Measurements from ENCODE around the gene TGM5.
A peak's percentile ranks its signal among the peaks of the same experiment; 100 is the strongest.
"Not testable (repeated sequence)": the region's sequence is repeated elsewhere in the genome, so short reads cannot be mapped to it uniquely, and the experiment has no call there.

The TGM5 gene

DNA sequence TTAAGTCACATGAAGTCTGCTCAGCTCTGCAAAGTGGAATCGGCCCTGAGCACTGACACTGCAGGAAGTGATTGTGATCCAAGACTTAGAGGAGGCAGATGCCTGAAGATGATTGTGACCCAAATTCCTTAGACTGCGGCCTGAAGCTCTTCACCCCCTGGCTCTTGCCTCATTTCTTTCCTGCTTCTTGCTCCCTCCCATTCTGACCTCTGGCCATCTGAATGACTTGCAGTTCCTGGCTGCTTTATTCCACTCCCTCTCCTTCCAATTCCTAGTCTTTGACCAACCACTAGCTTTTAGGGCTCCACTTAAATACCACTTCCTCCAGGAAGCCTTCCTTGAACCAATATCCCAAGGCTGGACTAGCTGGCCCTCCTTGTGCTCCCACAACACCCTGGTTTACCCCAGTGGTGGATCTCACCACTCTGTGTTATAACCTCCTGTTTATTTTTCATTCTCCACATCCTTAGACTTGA is 36.0 kb downstream of the TGM5 start:
- POLR2A ChIA-PET, result no interaction called here

DNA sequence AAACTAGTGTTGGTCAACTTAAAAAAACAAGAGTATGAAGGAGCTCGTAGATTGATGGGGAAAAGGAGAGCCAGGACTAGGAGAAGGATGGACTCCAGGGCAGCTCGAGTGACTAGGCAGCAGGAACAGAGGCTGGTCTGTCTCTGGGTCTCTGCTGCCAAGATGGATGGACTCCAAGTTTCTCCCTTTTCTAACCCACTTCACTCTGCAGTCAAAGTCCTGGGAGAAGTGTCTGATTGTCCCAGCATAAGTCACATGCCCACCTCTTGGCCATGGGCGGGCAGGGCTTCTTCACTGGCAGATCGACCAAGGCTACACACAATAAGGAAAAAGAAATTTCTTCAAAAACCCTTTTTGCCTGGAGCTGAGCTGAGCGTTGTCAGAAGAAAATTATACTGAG is 36.8 kb downstream of the TGM5 start:
- CTCF ChIA-PET, result interaction anchor here (0.8 to 7.7 kb wide), 6 partner anchors 10 to 56 kb away, joined by 3 to 201 read pairs (median 16); partner anchors contain the start of gene TGM5
- H3K27ac ChIP-seq (ENCODE audit: insufficient read depth in 1 of 2, low read depth in 1 of 2, low read length in 2 of 2, poor library complexity in 1 of 2, severe bottlenecking in 2 of 2), result no peak overlapping the region
- H3K4me1 ChIP-seq (ENCODE audit: control extremely low read depth in 1 of 4, control insufficient read depth in 4 of 4, insufficient read depth in 4 of 4, low read length in 3 of 4), result peaks cover 0 to 19% (median 5%) of the 10 kb centered on the region in 4 experiments
- no peak overlapping the region for H3K4me3 ChIP-seq (ENCODE audit: control insufficient read depth in 1 of 7, extremely low read depth in 1 of 7, insufficient read depth in 4 of 7, low read depth in 2 of 7, low read length in 6 of 7)
- no peaks in the 10 kb centered on the region for H3K36me3 ChIP-seq (ENCODE audit: control insufficient read depth in 4 of 4, insufficient read depth in 4 of 4, low read length in 3 of 4)
- H3K27me3 ChIP-seq (replicated peaks in 2 of 5; ENCODE audit: control insufficient read depth in 4 of 5, insufficient read depth in 5 of 5, low read length in 4 of 5), result peaks cover 0 to 3% (median 2%) of the 10 kb centered on the region in 5 experiments
- POLR2A ChIA-PET, result no interaction called here
- 83% methylated on average over 2 of the region's 5 CpGs for WGBS (ENCODE audit: insufficient coverage)
- no peak for DNase-seq
- no peaks in the 10 kb centered on the region for H3K9me3 ChIP-seq (ENCODE audit: control extremely low read depth in 1 of 5, control insufficient read depth in 4 of 5, insufficient read depth in 2 of 5, low read depth in 1 of 5, low read length in 4 of 5)

More for the DNA sequence above, 36.0 kb downstream of the TGM5 start:
- WGBS (ENCODE audit: insufficient coverage), result 10% methylated on average over 2 of the region's 2 CpGs
- H3K9me3 ChIP-seq (ENCODE audit: control extremely low read depth in 1 of 5, control insufficient read depth in 4 of 5, insufficient read depth in 2 of 5, low read depth in 1 of 5, low read length in 4 of 5), result no peaks in the 10 kb centered on the region
- H3K4me1 ChIP-seq (ENCODE audit: control extremely low read depth in 1 of 4, control insufficient read depth in 4 of 4, insufficient read depth in 4 of 4, low read length in 3 of 4), result peaks cover 0 to 16% (median 3%) of the 10 kb centered on the region in 4 experiments
- no peaks in the 10 kb centered on the region for H3K36me3 ChIP-seq (ENCODE audit: control insufficient read depth in 4 of 4, insufficient read depth in 4 of 4, low read length in 3 of 4)
- H3K4me3 ChIP-seq (ENCODE audit: control insufficient read depth in 1 of 7, extremely low read depth in 1 of 7, insufficient read depth in 4 of 7, low read depth in 2 of 7, low read length in 6 of 7), result no peak overlapping the region
- peaks cover 0 to 9% (median 2%) of the 10 kb centered on the region in 5 experiments for H3K27me3 ChIP-seq (replicated peaks in 2 of 5; ENCODE audit: control insufficient read depth in 4 of 5, insufficient read depth in 5 of 5, low read length in 4 of 5)
- no peak overlapping the region for H3K27ac ChIP-seq (ENCODE audit: insufficient read depth in 1 of 2, low read depth in 1 of 2, low read length in 2 of 2, poor library complexity in 1 of 2, severe bottlenecking in 2 of 2)
- CTCF ChIA-PET, result interaction anchor here (0.6 to 7.7 kb wide), 10 partner anchors 9 to 638 kb away, joined by 3 to 201 read pairs (median 6); partner anchors contain the start of gene TGM5
- peak in 2 of 3 donors; percentile 69 to 82 for DNase-seq

- no peak overlapping the region for H3K27ac ChIP-seq (ENCODE audit: insufficient read depth in 1 of 2, low read depth in 1 of 2, low read length in 2 of 2, poor library complexity in 1 of 2, severe bottlenecking in 2 of 2)
- H3K4me1 ChIP-seq (ENCODE audit: control extremely low read depth in 1 of 4, control insufficient read depth in 4 of 4, insufficient read depth in 4 of 4, low read length in 3 of 4), result peaks cover 0 to 13% (median 5%) of the 10 kb centered on the region in 4 experiments
- H3K36me3 ChIP-seq (ENCODE audit: control insufficient read depth in 4 of 4, insufficient read depth in 4 of 4, low read length in 3 of 4), result no peaks in the 10 kb centered on the region
- WGBS (ENCODE audit: insufficient coverage), result 98% methylated on average over 53 of the region's 57 CpGs
- no peak overlapping the region for H3K4me3 ChIP-seq (ENCODE audit: control insufficient read depth in 1 of 7, extremely low read depth in 1 of 7, insufficient read depth in 4 of 7, low read depth in 2 of 7, low read length in 6 of 7)
- ChIA-PET POLR2A (no interaction called here), CTCF (interaction anchor here (0.7 to 7.7 kb wide), 15 partner anchors 10 to 125 kb away, joined by 3 to 201 read pairs (median 16); partner anchors contain the start of genes CCNDBP1 and TGM5)
- H3K9me3 ChIP-seq (ENCODE audit: control extremely low read depth in 1 of 5, control insufficient read depth in 4 of 5, insufficient read depth in 2 of 5, low read depth in 1 of 5, low read length in 4 of 5), result no peaks in the 10 kb centered on the region
- H3K27me3 ChIP-seq (replicated peaks in 2 of 5; ENCODE audit: control insufficient read depth in 4 of 5, insufficient read depth in 5 of 5, low read length in 4 of 5), result peaks cover 0 to 2% (median 0%) of the 10 kb centered on the region in 5 experiments
- no peak for DNase-seq
Measured at GRCh38 chr15:43226436-43227305, 40.1 kb downstream of the TGM5 start.

DNA sequence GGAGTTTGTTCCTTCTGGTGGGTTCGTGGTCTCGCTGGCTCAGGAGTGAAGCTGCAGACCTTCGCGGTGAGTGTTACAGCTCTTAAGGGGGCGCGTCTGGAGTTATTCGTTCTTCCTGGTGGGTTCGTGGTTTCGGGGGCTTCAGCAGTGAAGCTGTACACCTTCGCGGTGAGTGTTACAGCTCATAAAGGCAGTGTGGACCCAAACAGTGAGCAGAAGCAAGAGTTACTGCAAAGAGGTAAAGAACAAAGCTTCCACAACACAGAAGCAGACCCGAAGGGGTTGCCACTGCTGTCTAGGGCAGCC is 40.8 kb downstream of the TGM5 start:
- ChIA-PET POLR2A (interaction anchor here (0.5 to 1.1 kb wide), 4 partner anchors 16 to 535 kb away, joined by 3 to 8 read pairs (median 3); no protein-coding TSS in a partner anchor), CTCF (interaction anchor here (0.6 to 7.7 kb wide), 21 partner anchors 9 to 1446 kb away, joined by 3 to 201 read pairs (median 10); partner anchors contain the start of genes CCNDBP1 and TGM5)
- not testable (repeated sequence) for H3K4me3 ChIP-seq (ENCODE audit: control insufficient read depth in 1 of 7, extremely low read depth in 1 of 7, insufficient read depth in 4 of 7, low read depth in 2 of 7, low read length in 6 of 7); H3K36me3 ChIP-seq (ENCODE audit: control insufficient read depth in 4 of 4, insufficient read depth in 4 of 4, low read length in 3 of 4); H3K27me3 ChIP-seq (replicated peaks in 2 of 5; ENCODE audit: control insufficient read depth in 4 of 5, insufficient read depth in 5 of 5, low read length in 4 of 5); DNase-seq; H3K27ac ChIP-seq (ENCODE audit: insufficient read depth in 1 of 2, low read depth in 1 of 2, low read length in 2 of 2, poor library complexity in 1 of 2, severe bottlenecking in 2 of 2); H3K9me3 ChIP-seq (ENCODE audit: control extremely low read depth in 1 of 5, control insufficient read depth in 4 of 5, insufficient read depth in 2 of 5, low read depth in 1 of 5, low read length in 4 of 5)
- WGBS (ENCODE audit: insufficient coverage), result 81% methylated on average over 12 of the region's 12 CpGs
- peaks cover 0 to 18% (median 5%) of the 10 kb centered on the region in 4 experiments for H3K4me1 ChIP-seq (ENCODE audit: control extremely low read depth in 1 of 4, control insufficient read depth in 4 of 4, insufficient read depth in 4 of 4, low read length in 3 of 4)

DNA sequence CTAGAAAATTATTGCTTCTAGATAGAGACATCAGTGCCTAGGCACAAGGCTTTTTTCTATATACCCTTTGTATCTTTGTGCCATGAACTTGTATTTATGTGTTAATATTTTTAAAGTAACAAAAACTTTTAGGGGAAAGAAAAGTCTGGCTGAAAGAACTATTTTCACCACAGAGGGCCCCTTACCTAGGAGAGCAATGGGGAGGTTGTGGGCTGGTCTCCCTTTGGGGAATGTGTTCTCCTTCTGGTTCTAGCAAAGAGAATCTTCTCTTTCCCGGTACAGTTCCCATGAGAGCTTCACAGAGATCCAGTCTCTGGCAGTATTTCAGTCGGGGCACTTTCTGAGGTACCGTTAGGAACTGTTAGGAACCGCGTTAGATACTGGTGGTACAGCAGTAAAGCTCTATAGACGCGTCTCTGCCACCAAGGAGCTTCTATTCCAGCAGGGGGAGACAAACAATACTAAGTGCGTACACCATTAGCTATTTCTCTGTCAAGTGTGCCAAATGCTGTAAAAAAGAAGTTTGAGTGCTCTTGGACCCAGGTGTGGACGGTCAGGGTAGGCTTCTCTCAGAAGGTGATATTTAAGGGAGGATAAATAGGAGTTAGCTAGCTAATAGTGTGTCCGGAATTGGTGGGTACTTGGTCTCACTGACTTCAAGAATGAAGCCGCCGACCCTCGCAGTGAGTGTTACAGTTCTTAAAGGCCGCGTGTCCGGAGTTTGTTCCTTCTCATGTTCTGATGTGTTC is 41.4 kb downstream of the TGM5 start:
- DNase-seq, result peak; percentile 77 to 88 (median 81)
- Histone ChIP-seq H3K27ac (ENCODE audit: insufficient read depth in 1 of 2, low read depth in 1 of 2, low read length in 2 of 2, poor library complexity in 1 of 2, severe bottlenecking in 2 of 2) (no peak overlapping the region), H3K36me3 (ENCODE audit: control insufficient read depth in 4 of 4, insufficient read depth in 4 of 4, low read length in 3 of 4) (no peaks in the 10 kb centered on the region), H3K27me3 (replicated peaks in 2 of 5; ENCODE audit: control insufficient read depth in 4 of 5, insufficient read depth in 5 of 5, low read length in 4 of 5) (peaks cover 0 to 2% (median 0%) of the 10 kb centered on the region in 5 experiments), H3K4me1 (ENCODE audit: control extremely low read depth in 1 of 4, control insufficient read depth in 4 of 4, insufficient read depth in 4 of 4, low read length in 3 of 4) (peaks cover 0 to 17% (median 4%) of the 10 kb centered on the region in 4 experiments), H3K4me3 (ENCODE audit: control insufficient read depth in 1 of 7, extremely low read depth in 1 of 7, insufficient read depth in 4 of 7, low read depth in 2 of 7, low read length in 6 of 7) (no peak overlapping the region), H3K9me3 (ENCODE audit: control extremely low read depth in 1 of 5, control insufficient read depth in 4 of 5, insufficient read depth in 2 of 5, low read depth in 1 of 5, low read length in 4 of 5) (no peaks in the 10 kb centered on the region)
- POLR2A ChIA-PET, result interaction anchor here (0.5 to 1.4 kb wide), 5 partner anchors 16 to 534 kb away, joined by 3 to 8 read pairs (median 3); no protein-coding TSS in a partner anchor
- 54% methylated on average over 15 of the region's 16 CpGs for WGBS (ENCODE audit: insufficient coverage)
- CTCF ChIA-PET, result interaction anchor here (0.6 to 7.7 kb wide), 23 partner anchors 9 to 1446 kb away, joined by 3 to 201 read pairs (median 9); partner anchors contain the start of genes CCNDBP1 and TGM5

DNA sequence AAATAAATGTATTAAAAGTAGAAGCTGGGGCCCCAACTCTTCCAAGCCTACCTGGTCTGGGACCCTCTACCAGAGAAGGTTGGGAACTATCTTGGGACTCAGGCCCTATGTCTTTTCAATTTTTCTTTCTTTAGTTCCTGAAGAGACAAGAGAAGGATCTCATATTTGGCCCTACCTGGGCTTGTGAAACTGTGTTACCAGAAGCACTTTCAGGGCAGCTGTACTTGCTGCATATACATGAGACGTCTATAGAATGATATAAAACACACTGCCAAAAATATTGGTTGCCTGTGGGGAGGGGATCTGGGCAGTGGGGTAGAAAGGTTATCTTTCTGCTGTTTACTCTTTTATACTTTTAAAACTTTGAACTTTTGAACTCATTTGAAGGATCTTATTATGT is 45.3 kb downstream of the TGM5 start:
- Histone ChIP-seq H3K27me3 (replicated peaks in 2 of 5; ENCODE audit: control insufficient read depth in 4 of 5, insufficient read depth in 5 of 5, low read length in 4 of 5) (no peaks in the 10 kb centered on the region), H3K4me1 (ENCODE audit: control extremely low read depth in 1 of 4, control insufficient read depth in 4 of 4, insufficient read depth in 4 of 4, low read length in 3 of 4) (peaks cover 0 to 15% (median 3%) of the 10 kb centered on the region in 4 experiments), H3K36me3 (ENCODE audit: control insufficient read depth in 4 of 4, insufficient read depth in 4 of 4, low read length in 3 of 4) (no peaks in the 10 kb centered on the region), H3K27ac (ENCODE audit: insufficient read depth in 1 of 2, low read depth in 1 of 2, low read length in 2 of 2, poor library complexity in 1 of 2, severe bottlenecking in 2 of 2) (peak overlapping the region in 1 of 2 experiments; percentile 25), H3K9me3 (ENCODE audit: control extremely low read depth in 1 of 5, control insufficient read depth in 4 of 5, insufficient read depth in 2 of 5, low read depth in 1 of 5, low read length in 4 of 5) (no peaks in the 10 kb centered on the region), H3K4me3 (ENCODE audit: control insufficient read depth in 1 of 7, extremely low read depth in 1 of 7, insufficient read depth in 4 of 7, low read depth in 2 of 7, low read length in 6 of 7) (no peak overlapping the region)
- DNase-seq, result peak in 2 of 3 donors; percentile 19 to 34
- WGBS (ENCODE audit: insufficient coverage), result no CpG with 5 or more reads among the region's 1 CpG
- POLR2A ChIA-PET, result no interaction called here
- CTCF ChIA-PET, result interaction anchor here (1.2 to 2.1 kb wide), 3 partner anchors 17 to 65 kb away, joined by 3 to 8 read pairs (median 7); no protein-coding TSS in a partner anchor

Data from common myeloid progenitor, CD34-positive (primary cell).